ENCODE measurements around the gene MED15.

The MED15 gene

DNA sequence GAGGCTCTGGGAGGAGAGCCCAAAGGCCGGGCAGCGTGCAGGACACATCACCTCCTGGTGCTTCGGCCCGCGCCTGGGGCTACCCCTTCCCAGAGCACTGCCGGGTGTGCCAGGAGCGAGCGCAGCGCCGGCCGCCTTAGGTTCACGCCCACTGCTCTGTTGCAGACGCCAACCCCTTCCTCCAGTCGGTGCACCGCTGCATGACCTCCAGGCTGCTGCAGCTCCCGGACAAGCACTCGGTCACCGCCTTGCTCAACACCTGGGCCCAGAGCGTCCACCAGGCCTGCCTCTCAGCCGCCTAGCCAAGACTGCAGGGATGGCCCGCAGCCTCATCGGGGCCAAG lies 79.0 kb downstream of the MED15 start:
- H3K4me1 ChIP-seq (ENCODE audit: control insufficient read depth in 1 of 2, insufficient read depth in 2 of 2, low read length in 2 of 2) = no peaks in the 10 kb centered on the region
- no peak overlapping the region for H3K4ac ChIP-seq (ENCODE audit: low read depth, low read length)
- no peak overlapping the region for H3K14ac ChIP-seq (ENCODE audit: low read length)
- no CpG with 5 or more reads among the region's 22 CpGs for WGBS (ENCODE audit: extremely low coverage, insufficient coverage, insufficient read length)
- H2BK5ac ChIP-seq (ENCODE audit: low read depth, low read length, poor library complexity) = no peak overlapping the region
- no peak overlapping the region for H3K4me3 ChIP-seq (ENCODE audit: low read depth, low read length)
- no peak overlapping the region for H4K8ac ChIP-seq (ENCODE audit: low read depth, low read length)
- no peak overlapping the region for H3K27ac ChIP-seq (ENCODE audit: low read depth, low read length)
- no peak overlapping the region for H3K18ac ChIP-seq (ENCODE audit: low read length)
- no peak overlapping the region for H3K9ac ChIP-seq (ENCODE audit: low read length)
- DNase-seq = no peak
- H3K79me1 ChIP-seq (ENCODE audit: low read length) = no peaks in the 10 kb centered on the region
- no peaks in the 10 kb centered on the region for H3K79me2 ChIP-seq (ENCODE audit: control insufficient read depth, insufficient read depth, low read length, poor library complexity)
- no peak overlapping the region for H2AK5ac ChIP-seq (ENCODE audit: low read length)
- no peak overlapping the region for H3K23ac ChIP-seq (ENCODE audit: low read length)
- no peak overlapping the region for H3K4me2 ChIP-seq (ENCODE audit: low read length)
- H3K36me3 ChIP-seq (ENCODE audit: control insufficient read depth in 1 of 2, insufficient read depth in 2 of 2, low read length in 2 of 2) = peaks cover 65 to 66% of the 10 kb centered on the region in 2 experiments
- H2BK120ac ChIP-seq (ENCODE audit: insufficient read depth, low read length, poor library complexity) = no peak overlapping the region
- H4K12ac ChIP-seq (ENCODE audit: low read depth, low read length) = no peak overlapping the region
- H2BK12ac ChIP-seq (ENCODE audit: low read length) = no peak overlapping the region
- no peaks in the 10 kb centered on the region for H3K27me3 ChIP-seq (ENCODE audit: insufficient read depth, low read length)
- H3K9me3 ChIP-seq (ENCODE audit: insufficient read depth, low read depth, low read length) = no peaks in the 10 kb centered on the region
- H4K91ac ChIP-seq (ENCODE audit: low read depth, low read length) = no peak overlapping the region
- H2AFZ ChIP-seq (ENCODE audit: insufficient read depth, low read length, poor library complexity) = no peak overlapping the region

- no peak overlapping the region for H3K23ac ChIP-seq (ENCODE audit: low read length)
- H3K4me2 ChIP-seq (ENCODE audit: low read length) = no peak overlapping the region
- H3K4me1 ChIP-seq (ENCODE audit: control insufficient read depth in 1 of 2, insufficient read depth in 2 of 2, low read length in 2 of 2) = no peaks in the 10 kb centered on the region
- H3K14ac ChIP-seq (ENCODE audit: low read length) = no peak overlapping the region
- no peak overlapping the region for H3K4ac ChIP-seq (ENCODE audit: low read depth, low read length)
- H3K18ac ChIP-seq (ENCODE audit: low read length) = no peak overlapping the region
- DNase-seq = no peak
- no peak overlapping the region for H2AK5ac ChIP-seq (ENCODE audit: low read length)
- no peak overlapping the region for H4K12ac ChIP-seq (ENCODE audit: low read depth, low read length)
- H3K4me3 ChIP-seq (ENCODE audit: low read depth, low read length) = no peak overlapping the region
- H3K27ac ChIP-seq (ENCODE audit: low read depth, low read length) = no peak overlapping the region
- H2BK12ac ChIP-seq (ENCODE audit: low read length) = no peak overlapping the region
- no peak overlapping the region for H3K9ac ChIP-seq (ENCODE audit: low read length)
- peaks cover 3% of the 10 kb centered on the region for H3K9me3 ChIP-seq (ENCODE audit: insufficient read depth, low read depth, low read length)
- peaks cover 54 to 56% of the 10 kb centered on the region in 2 experiments for H3K36me3 ChIP-seq (ENCODE audit: control insufficient read depth in 1 of 2, insufficient read depth in 2 of 2, low read length in 2 of 2)
- no peak overlapping the region for H4K91ac ChIP-seq (ENCODE audit: low read depth, low read length)
- no peak overlapping the region for H4K8ac ChIP-seq (ENCODE audit: low read depth, low read length)
- H3K79me1 ChIP-seq (ENCODE audit: low read length) = no peaks in the 10 kb centered on the region
- H2BK5ac ChIP-seq (ENCODE audit: low read depth, low read length, poor library complexity) = no peak overlapping the region
- H2AFZ ChIP-seq (ENCODE audit: insufficient read depth, low read length, poor library complexity) = no peak overlapping the region
- H3K79me2 ChIP-seq (ENCODE audit: control insufficient read depth, insufficient read depth, low read length, poor library complexity) = no peaks in the 10 kb centered on the region
- no CpG with 5 or more reads among the region's 17 CpGs for WGBS (ENCODE audit: extremely low coverage, insufficient coverage, insufficient read length)
- H3K27me3 ChIP-seq (ENCODE audit: insufficient read depth, low read length) = no peaks in the 10 kb centered on the region
- no peak overlapping the region for H2BK120ac ChIP-seq (ENCODE audit: insufficient read depth, low read length, poor library complexity)
Observed at GRCh38 chr22:20587206-20587958, 80.0 kb downstream of the MED15 start.

GRCh38 chr22:20588092-20588842 lies 80.9 kb downstream of the MED15 start:
- no peak overlapping the region for H3K23ac ChIP-seq (ENCODE audit: low read length)
- no CpG with 5 or more reads among the region's 7 CpGs for WGBS (ENCODE audit: extremely low coverage, insufficient coverage, insufficient read length)
- no peaks in the 10 kb centered on the region for H3K4me1 ChIP-seq (ENCODE audit: control insufficient read depth in 1 of 2, insufficient read depth in 2 of 2, low read length in 2 of 2)
- peaks cover 3% of the 10 kb centered on the region for H3K9me3 ChIP-seq (ENCODE audit: insufficient read depth, low read depth, low read length)
- H3K4me2 ChIP-seq (ENCODE audit: low read length) = no peak overlapping the region
- H3K9ac ChIP-seq (ENCODE audit: low read length) = no peak overlapping the region
- H3K4me3 ChIP-seq (ENCODE audit: low read depth, low read length) = no peak overlapping the region
- no peak overlapping the region for H2BK5ac ChIP-seq (ENCODE audit: low read depth, low read length, poor library complexity)
- no peak overlapping the region for H4K91ac ChIP-seq (ENCODE audit: low read depth, low read length)
- no peak overlapping the region for H4K12ac ChIP-seq (ENCODE audit: low read depth, low read length)
- no peak for DNase-seq
- H2AK5ac ChIP-seq (ENCODE audit: low read length) = no peak overlapping the region
- H3K27me3 ChIP-seq (ENCODE audit: insufficient read depth, low read length) = no peaks in the 10 kb centered on the region
- H3K36me3 ChIP-seq (ENCODE audit: control insufficient read depth in 1 of 2, insufficient read depth in 2 of 2, low read length in 2 of 2) = peaks cover 46 to 47% of the 10 kb centered on the region in 2 experiments
- H3K79me1 ChIP-seq (ENCODE audit: low read length) = no peaks in the 10 kb centered on the region
- no peak overlapping the region for H3K14ac ChIP-seq (ENCODE audit: low read length)
- no peak overlapping the region for H4K8ac ChIP-seq (ENCODE audit: low read depth, low read length)
- no peak overlapping the region for H2BK120ac ChIP-seq (ENCODE audit: insufficient read depth, low read length, poor library complexity)
- H3K4ac ChIP-seq (ENCODE audit: low read depth, low read length) = no peak overlapping the region
- H3K18ac ChIP-seq (ENCODE audit: low read length) = no peak overlapping the region
- H2BK12ac ChIP-seq (ENCODE audit: low read length) = no peak overlapping the region
- no peak overlapping the region for H2AFZ ChIP-seq (ENCODE audit: insufficient read depth, low read length, poor library complexity)
- no peak overlapping the region for H3K27ac ChIP-seq (ENCODE audit: low read depth, low read length)
- H3K79me2 ChIP-seq (ENCODE audit: control insufficient read depth, insufficient read depth, low read length, poor library complexity) = no peaks in the 10 kb centered on the region

GRCh38 chr22:20588843-20589581 lies 81.6 kb downstream of the MED15 start:
- H3K79me1 ChIP-seq (ENCODE audit: low read length) = no peaks in the 10 kb centered on the region
- DNase-seq = no peak
- WGBS (ENCODE audit: extremely low coverage, insufficient coverage, insufficient read length) = no CpG with 5 or more reads among the region's 13 CpGs
- H4K91ac ChIP-seq (ENCODE audit: low read depth, low read length) = no peak overlapping the region
- H3K9me3 ChIP-seq (ENCODE audit: insufficient read depth, low read depth, low read length) = peaks cover 3% of the 10 kb centered on the region
- no peak overlapping the region for H3K14ac ChIP-seq (ENCODE audit: low read length)
- H2BK120ac ChIP-seq (ENCODE audit: insufficient read depth, low read length, poor library complexity) = no peak overlapping the region
- no peak overlapping the region for H3K4me2 ChIP-seq (ENCODE audit: low read length)
- H4K12ac ChIP-seq (ENCODE audit: low read depth, low read length) = no peak overlapping the region
- no peak overlapping the region for H2BK12ac ChIP-seq (ENCODE audit: low read length)
- no peak overlapping the region for H2AK5ac ChIP-seq (ENCODE audit: low read length)
- no peak overlapping the region for H3K9ac ChIP-seq (ENCODE audit: low read length)
- H3K23ac ChIP-seq (ENCODE audit: low read length) = no peak overlapping the region
- no peak overlapping the region for H3K4me3 ChIP-seq (ENCODE audit: low read depth, low read length)
- H2AFZ ChIP-seq (ENCODE audit: insufficient read depth, low read length, poor library complexity) = no peak overlapping the region
- H3K18ac ChIP-seq (ENCODE audit: low read length) = no peak overlapping the region
- no peak overlapping the region for H2BK5ac ChIP-seq (ENCODE audit: low read depth, low read length, poor library complexity)
- no peaks in the 10 kb centered on the region for H3K27me3 ChIP-seq (ENCODE audit: insufficient read depth, low read length)
- no peak overlapping the region for H3K27ac ChIP-seq (ENCODE audit: low read depth, low read length)
- H3K79me2 ChIP-seq (ENCODE audit: control insufficient read depth, insufficient read depth, low read length, poor library complexity) = no peaks in the 10 kb centered on the region
- H3K36me3 ChIP-seq (ENCODE audit: control insufficient read depth in 1 of 2, insufficient read depth in 2 of 2, low read length in 2 of 2) = peaks cover 38 to 40% of the 10 kb centered on the region in 2 experiments
- H4K8ac ChIP-seq (ENCODE audit: low read depth, low read length) = no peak overlapping the region
- H3K4ac ChIP-seq (ENCODE audit: low read depth, low read length) = no peak overlapping the region
- H3K4me1 ChIP-seq (ENCODE audit: control insufficient read depth in 1 of 2, insufficient read depth in 2 of 2, low read length in 2 of 2) = no peaks in the 10 kb centered on the region
